ENCODE data around the gene MED8.

MED8 gene

DNA sequence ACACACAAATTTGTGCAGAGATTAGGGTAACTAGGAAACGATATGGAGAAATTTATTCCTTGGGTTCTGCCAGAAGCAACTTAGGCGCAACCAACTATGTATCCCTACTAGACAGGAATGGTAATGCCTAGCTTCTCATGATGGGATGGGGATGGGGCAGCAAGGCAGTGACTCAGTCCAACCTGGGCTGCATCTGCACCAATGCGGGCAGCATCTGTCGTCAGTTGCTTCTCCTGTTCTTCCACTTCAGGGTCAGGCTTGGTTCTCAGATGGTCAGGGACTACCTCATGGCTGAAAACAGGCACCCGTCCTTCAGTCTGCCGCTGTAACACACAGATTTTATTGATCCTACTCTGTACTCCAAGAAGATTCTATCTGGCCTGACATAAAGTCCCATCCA lies 2.9 kb downstream of the MED8 start:
- Histone ChIP-seq H3F3A (ENCODE audit: insufficient read depth, low read length) (no peaks in the 10 kb centered on the region), H4K20me1 (ENCODE audit: insufficient read depth, low read length) (no peaks in the 10 kb centered on the region), H3K9ac (ENCODE audit: low read length) (no peak overlapping the region), H3K27ac (ENCODE audit: low read length) (no peak overlapping the region), H2AFZ (ENCODE audit: low read length) (no peak overlapping the region), H3K4me2 (ENCODE audit: low read depth, low read length) (no peak overlapping the region), H3K9me2 (replicated peaks; ENCODE audit: insufficient read depth, low read length) (no peaks in the 10 kb centered on the region), H3K36me3 (replicated peaks; ENCODE audit: insufficient read depth, low read length) (peaks cover 20% of the 10 kb centered on the region; the same call in 1 of the 2 replicates), H3K4me3 (ENCODE audit: low read length) (no peak overlapping the region), H3K27me3 (replicated peaks; ENCODE audit: insufficient read depth, low read length) (no peaks in the 10 kb centered on the region), H3K79me2 (ENCODE audit: low read length) (peaks cover 51% of the 10 kb centered on the region), H3K4me1 (ENCODE audit: low read length) (peaks cover 12% of the 10 kb centered on the region; the same call in 1 of the 2 replicates), H3K9me3 (replicated peaks; ENCODE audit: insufficient read depth, low read length) (no peaks in the 10 kb centered on the region)
- no peak for TF ChIP-seq EZH2phosphoT487 (IDR thresholded peaks at IDR 0.05; ENCODE audit: low read length)
- DNase-seq = no peak

DNA sequence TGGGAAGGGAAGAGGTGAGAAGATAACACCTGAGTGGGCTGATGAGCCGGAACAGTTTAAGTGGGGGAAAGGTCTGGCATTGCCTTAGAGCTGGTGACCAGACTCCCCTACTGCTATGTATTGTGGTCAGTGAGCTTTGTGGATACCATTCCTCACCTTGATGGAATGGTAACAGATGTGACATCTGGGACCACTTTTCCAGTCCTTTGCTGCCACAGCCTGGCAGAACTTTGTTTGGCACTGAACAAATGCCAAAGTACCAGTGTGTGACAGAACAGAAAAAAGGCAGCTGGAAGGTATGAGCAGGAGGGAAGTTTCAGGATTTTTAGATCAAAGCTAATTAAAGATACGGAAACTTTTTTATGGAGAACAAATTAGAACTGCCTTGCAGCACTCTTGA lies 6.2 kb downstream of the MED8 start:
- Histone ChIP-seq H4K20me1 (ENCODE audit: insufficient read depth, low read length) (no peaks in the 10 kb centered on the region), H3K4me1 (ENCODE audit: low read length) (peaks cover 1% of the 10 kb centered on the region; the same call in 1 of the 2 replicates), H3K36me3 (replicated peaks; ENCODE audit: insufficient read depth, low read length) (0 out of 2 replicates have a peak, but pooled peaks cover 20% of the 10 kb centered on the region), H2AFZ (ENCODE audit: low read length) (no peak overlapping the region), H3K4me2 (ENCODE audit: low read depth, low read length) (no peak overlapping the region), H3K9me2 (replicated peaks; ENCODE audit: insufficient read depth, low read length) (no peaks in the 10 kb centered on the region), H3K79me2 (ENCODE audit: low read length) (peaks cover 20% of the 10 kb centered on the region), H3K9me3 (replicated peaks; ENCODE audit: insufficient read depth, low read length) (no peaks in the 10 kb centered on the region), H3F3A (ENCODE audit: insufficient read depth, low read length) (no peaks in the 10 kb centered on the region), H3K9ac (ENCODE audit: low read length) (no peak overlapping the region), H3K4me3 (ENCODE audit: low read length) (no peak overlapping the region), H3K27ac (ENCODE audit: low read length) (no peak overlapping the region), H3K27me3 (replicated peaks; ENCODE audit: insufficient read depth, low read length) (no peaks in the 10 kb centered on the region)
- TF ChIP-seq EZH2 (optimal IDR thresholded peaks at IDR 0.05; ENCODE audit: low read depth, low read length) (no peak), CTCF (IDR thresholded peaks at IDR 0.05; ENCODE audit: low read length) (no peak), EZH2phosphoT487 (IDR thresholded peaks at IDR 0.05; ENCODE audit: low read length) (no peak)
- DNase-seq = no peak

DNA sequence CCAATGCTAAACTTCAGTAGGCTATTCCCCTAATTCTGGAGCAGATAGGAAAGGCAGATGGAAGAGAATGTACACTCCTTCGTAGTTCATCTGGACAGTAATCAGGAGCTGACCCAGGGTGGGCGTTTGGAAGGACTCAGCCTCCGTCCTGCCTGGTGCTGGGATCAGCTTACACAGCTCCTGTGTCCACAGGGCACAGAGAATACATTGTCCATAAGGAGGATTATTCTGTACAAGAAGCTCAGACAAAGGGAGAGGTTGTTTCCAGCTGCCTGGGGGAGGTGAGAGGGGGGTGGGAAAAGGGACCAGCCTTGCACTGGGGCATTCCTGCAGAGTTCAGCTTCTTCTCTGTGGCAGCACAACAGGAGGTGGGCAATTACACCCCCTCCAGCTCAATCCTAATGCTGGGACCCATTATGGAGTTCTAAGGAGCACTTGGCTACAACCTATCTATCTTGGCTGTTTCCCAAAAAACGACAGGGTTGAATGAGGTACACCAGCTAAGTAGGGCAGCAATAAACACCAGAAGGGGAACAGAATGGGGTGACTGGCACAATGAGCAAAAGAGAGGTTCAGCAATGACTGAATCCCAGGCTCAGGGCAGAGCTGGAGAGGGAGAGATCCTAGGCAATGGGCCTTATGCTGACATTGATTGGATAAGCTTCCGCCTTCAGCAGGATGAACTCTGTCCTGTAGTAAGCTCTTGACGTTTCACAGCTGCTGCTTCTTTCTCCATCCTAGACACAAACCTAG lies 7.4 kb downstream of the MED8 start:
- Histone ChIP-seq H3K79me2 (ENCODE audit: low read length) (peaks cover 7% of the 10 kb centered on the region), H4K20me1 (ENCODE audit: insufficient read depth, low read length) (no peaks in the 10 kb centered on the region), H3K27me3 (replicated peaks; ENCODE audit: insufficient read depth, low read length) (no peaks in the 10 kb centered on the region), H3K27ac (ENCODE audit: low read length) (no peak overlapping the region), H3F3A (ENCODE audit: insufficient read depth, low read length) (no peaks in the 10 kb centered on the region), H2AFZ (ENCODE audit: low read length) (no peak overlapping the region), H3K4me3 (ENCODE audit: low read length) (no peak overlapping the region), H3K9ac (ENCODE audit: low read length) (no peak overlapping the region), H3K4me2 (ENCODE audit: low read depth, low read length) (no peak overlapping the region), H3K4me1 (ENCODE audit: low read length) (no peaks in the 10 kb centered on the region), H3K9me3 (replicated peaks; ENCODE audit: insufficient read depth, low read length) (no peaks in the 10 kb centered on the region), H3K36me3 (replicated peaks; ENCODE audit: insufficient read depth, low read length) (0 out of 2 replicates have a peak, but pooled peaks cover 20% of the 10 kb centered on the region), H3K9me2 (replicated peaks; ENCODE audit: insufficient read depth, low read length) (no peaks in the 10 kb centered on the region)
- TF ChIP-seq CTCF (IDR thresholded peaks at IDR 0.05; ENCODE audit: low read length) (no peak), EZH2 (optimal IDR thresholded peaks at IDR 0.05; ENCODE audit: low read depth, low read length) (no peak), EZH2phosphoT487 (IDR thresholded peaks at IDR 0.05; ENCODE audit: low read length) (no peak)
- no peak for DNase-seq

GRCh38 chr1:43381612-43382011 lies 8.0 kb downstream of the MED8 start:
- H3K4me3 ChIP-seq (ENCODE audit: low read length) = no peak overlapping the region
- no peak for TF ChIP-seq CTCF (IDR thresholded peaks at IDR 0.05; ENCODE audit: low read length)
- H3K9ac ChIP-seq (ENCODE audit: low read length) = no peak overlapping the region

More at GRCh38 chr1:43381612-43382011, 8.0 kb downstream of the MED8 start:
- Histone ChIP-seq H4K20me1 (ENCODE audit: insufficient read depth, low read length) (no peaks in the 10 kb centered on the region), H3K4me1 (ENCODE audit: low read length) (no peaks in the 10 kb centered on the region), H3K9me3 (replicated peaks; ENCODE audit: insufficient read depth, low read length) (no peaks in the 10 kb centered on the region), H3K27me3 (replicated peaks; ENCODE audit: insufficient read depth, low read length) (no peaks in the 10 kb centered on the region), H3K4me2 (ENCODE audit: low read depth, low read length) (no peak overlapping the region), H3K79me2 (ENCODE audit: low read length) (0 out of 2 replicates have a peak, but pooled peaks cover 1% of the 10 kb centered on the region), H3K9me2 (replicated peaks; ENCODE audit: insufficient read depth, low read length) (no peaks in the 10 kb centered on the region), H3F3A (ENCODE audit: insufficient read depth, low read length) (no peaks in the 10 kb centered on the region), H3K36me3 (replicated peaks; ENCODE audit: insufficient read depth, low read length) (0 out of 2 replicates have a peak, but pooled peaks cover 18% of the 10 kb centered on the region), H2AFZ (ENCODE audit: low read length) (no peak overlapping the region), H3K27ac (ENCODE audit: low read length) (no peak overlapping the region)
- DNase-seq = no peak
